Purkinje cell (primary cell): ENCODE data around the gene TMEM95. TPM values are rescaled to one million over a fixed set of nuclear protein-coding genes. Genes with fewer than 3 reads are reported as not detected.

ENCODE experiments used
- polyA plus RNA-seq: library from polyadenylated mRNA; unstranded; fragments of >200 nt; fragmentation: Nextera tagmentation; gene quantifications from 2 replicates; pipeline ENCODE4 v1.2.1, GENCODE V29; 2014

The TMEM95 gene, protein sequence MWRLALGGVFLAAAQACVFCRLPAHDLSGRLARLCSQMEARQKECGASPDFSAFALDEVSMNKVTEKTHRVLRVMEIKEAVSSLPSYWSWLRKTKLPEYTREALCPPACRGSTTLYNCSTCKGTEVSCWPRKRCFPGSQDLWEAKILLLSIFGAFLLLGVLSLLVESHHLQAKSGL
- polyA plus RNA-seq = not detected in 2 replicates

DNA sequence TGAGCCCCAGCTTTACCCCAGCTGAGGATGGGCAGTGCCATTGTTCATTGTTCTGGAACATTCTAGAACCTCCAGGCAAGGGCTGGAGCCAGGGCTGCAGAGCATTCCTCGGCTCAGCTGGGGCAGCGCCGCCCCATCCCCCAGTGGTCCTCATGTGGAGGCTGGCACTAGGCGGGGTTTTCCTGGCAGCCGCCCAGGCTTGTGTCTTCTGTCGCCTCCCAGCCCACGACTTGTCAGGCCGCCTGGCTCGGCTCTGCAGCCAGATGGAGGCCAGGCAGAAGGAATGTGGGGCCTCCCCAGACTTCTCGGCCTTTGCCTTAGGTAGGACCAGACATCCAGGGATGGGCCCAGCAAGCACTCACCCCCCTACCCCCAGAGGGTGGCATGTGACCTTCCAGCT is at the start of gene TMEM95:
Gene TMEM95 (plus strand): TSS at position 104 of the 400 bp plus-strand sequence. CDS start 49 bp downstream, at position 153.

DNA sequence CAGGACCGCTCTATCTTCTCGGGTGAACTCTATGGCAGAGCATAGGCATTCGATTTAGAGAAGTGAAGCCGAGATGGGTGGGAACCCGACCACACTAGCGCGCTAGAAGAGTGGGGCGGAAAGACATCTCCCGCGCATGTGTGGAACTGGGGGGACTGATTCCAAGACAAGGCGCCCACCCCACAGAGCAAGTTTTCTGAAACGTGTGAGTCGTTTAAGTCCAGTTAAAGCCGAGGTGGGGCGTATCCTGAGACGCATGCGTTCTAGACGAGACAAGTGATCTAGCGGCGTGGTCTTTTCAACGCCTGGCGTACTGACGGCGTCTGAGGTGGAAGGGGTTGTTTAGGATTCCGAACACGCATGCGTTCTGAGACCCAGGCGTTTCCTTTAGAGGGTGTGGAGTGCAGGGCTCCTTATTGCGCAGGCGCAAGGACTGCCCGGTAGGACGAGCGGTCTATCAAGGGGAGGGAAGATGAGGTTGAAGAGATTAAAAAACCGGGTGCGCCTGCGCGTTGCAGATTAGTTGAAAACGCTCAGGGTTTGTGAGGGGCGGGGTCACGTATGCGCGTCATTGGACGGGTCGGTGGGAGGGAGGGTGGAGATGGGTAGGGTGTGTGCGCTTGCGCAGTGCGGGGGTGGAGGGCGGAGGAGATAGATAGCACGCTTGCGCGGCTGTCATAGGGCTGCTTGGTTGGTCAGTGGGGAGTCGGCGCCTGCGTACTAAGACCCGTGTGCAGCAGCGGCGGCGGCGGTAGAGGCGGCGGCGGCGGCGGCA is 47.9 kb upstream of the TMEM95 start, which contains the start of gene EIF5A:
Gene EIF5A (plus strand): TSS at position 718 of the 775 bp plus-strand sequence. CDS start 2,008 bp downstream, outside the sequence.

DNA sequence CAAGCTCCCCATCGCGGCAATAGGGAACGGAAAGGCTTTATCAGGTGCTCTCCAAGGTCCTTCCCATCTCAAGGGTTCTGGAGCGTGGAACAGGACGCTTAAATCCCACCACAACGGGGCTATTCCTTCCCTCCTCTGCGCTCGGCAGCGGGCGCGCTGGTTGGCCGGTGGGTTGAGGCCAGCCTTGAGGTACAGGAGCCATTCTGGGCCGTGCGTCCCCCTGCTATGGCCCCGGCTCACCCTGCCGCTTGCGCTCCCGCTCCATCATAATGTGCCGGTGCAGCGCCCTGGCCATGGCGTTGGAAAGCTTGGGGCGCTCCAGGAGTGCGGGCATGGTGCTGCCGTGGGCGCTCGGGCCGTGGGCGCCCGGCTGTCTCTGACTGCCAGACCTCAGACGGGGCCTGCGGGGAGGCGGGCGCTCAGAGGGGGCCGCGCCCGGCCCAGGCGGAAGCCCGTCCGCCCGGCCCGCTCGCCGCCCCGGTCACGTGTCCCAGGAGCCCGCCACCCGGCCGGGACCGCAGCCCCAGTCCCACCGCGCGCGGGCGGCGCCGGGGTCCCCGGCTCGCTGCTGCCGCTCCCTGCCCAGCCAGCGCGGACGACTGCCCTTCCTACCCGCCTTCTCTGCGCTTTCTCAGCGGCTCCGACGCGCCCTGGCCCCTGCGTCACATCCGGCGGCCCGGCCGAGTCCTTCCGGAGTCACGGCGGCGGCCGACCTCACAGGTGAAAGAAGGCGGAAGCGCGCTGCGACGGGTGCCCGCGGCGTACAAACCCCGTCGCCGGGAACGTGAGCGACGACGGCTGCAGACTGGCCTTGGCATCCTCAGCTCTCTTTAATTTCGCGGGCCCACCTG is 40.0 kb upstream of the TMEM95 start, which contains the start of gene GPS2:
Gene GPS2 (minus strand): TSS at position 642 of the 851 bp plus-strand sequence. CDS start 308 bp downstream, at position 334.

DNA sequence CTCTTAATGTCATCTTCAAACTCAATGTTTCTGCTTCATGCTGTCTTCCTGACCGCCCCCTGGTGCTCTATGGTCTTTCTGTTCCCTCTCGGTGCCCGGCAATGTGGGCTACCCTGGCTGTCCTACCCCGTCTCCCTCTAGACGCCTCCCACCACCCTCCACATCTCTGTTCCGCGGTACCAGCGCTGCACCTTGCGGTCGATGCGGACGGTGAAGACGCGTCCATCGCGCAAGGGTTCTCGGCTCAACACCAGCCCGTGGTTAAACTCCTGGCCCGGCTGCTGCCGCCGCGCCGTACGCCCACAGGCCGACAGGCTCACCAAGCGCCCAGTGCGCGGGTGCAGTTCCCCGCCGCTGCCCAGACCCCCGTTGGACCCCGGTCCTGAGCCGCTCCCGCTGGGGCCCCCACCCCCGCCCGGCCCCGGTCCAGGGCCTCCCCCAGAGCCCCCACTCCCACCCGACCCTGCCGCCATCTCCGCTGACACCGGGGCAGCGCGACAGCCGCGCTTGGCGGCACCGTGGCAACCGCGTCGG is 26.0 kb upstream of the TMEM95 start, which contains the start of gene NEURL4:
Gene NEURL4 (minus strand): TSS at position 496 of the 534 bp plus-strand sequence. CDS start 23 bp downstream, at position 473.

DNA sequence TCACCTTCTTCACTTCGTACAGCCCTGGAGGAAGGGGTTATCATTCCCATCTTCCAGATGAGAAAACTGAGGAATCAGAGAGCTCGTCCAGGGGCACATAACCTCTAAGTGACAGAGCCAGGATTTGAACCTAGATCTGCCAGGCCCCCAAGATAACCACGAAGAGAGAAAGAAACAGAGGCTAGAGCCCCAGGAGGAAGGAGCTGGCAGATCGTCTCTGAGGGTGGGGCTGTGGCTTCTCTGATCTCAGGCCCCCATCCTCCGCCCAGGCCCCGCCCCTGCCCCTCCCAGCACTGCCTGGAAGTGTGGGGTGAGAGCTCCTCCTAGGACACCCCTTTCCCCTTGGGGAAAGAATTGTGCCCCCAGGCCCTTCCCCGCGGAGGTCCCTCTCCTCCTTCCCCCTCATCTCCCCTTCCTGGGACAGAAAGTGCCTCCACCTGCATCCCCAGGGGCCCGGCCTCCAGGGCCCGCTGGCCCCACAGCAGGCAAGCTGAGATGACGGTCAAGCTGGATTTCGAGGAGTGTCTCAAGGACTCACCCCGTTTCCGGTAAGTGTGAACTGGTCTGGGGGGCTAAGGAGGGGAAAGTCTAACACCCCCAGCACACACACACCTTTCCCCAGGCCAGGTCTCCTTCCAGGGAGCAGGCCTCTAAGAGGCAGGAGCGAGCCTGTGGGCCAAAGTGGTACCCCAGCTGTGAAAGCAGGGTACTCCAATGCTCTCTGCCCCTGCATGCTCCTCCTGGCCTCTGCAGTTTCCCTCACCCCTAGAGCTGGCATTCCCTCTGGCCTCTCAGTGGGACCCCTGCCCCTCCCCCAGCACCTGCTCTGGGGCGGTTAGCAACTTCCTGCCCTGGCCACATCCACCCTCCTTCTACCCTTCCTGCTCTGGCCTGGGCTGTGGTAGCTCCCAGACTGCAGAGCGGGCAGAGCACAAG is 18.4 kb upstream of the TMEM95 start, which contains the start of gene ACAP1:
Gene ACAP1 (plus strand): TSS at position 290 of the 936 bp plus-strand sequence. CDS start 206 bp downstream, at position 496.

DNA sequence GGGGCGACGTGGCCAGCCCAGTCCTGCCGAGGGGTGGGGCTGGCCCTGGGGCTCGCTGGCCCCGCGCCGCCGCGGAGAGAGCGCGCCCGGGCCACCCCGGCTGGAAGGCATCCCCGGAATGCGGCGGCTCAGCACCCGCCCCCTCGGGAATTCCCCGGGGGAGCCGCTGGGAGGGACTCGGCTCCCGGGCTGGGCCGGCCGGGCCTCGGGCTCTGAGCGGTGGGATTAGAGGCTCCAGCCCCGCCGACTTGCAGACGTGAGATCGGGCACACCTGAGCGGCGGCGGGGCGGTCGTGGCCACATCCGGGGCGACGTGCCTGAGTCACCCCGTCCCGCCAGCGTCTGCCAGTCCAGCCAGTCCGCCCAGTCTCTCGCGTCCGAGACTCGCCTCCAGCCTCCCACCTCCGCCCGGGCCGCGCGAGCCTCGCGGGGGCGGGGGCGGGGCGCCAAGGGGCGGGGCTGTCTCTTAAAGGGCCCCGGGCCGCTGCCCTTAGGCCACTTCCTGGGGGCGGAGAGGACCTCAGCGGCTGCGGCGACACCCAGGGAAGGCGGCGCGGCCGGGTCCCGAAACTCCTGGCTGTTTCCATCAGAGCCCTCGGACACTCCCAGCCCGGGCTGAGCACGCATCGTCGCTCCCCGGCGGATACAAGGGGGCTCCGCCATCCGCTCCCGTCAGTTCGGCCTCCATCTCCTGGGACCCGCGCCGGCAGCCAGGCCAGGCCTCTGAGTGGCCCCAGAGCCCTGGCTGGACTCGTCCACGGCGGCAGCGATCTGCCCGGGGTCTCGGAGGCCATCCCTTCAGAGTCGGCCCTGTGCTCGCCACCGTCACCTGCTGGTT is 3.1 kb upstream of the TMEM95 start, which contains the start of gene KCTD11:
Gene KCTD11 (plus strand): TSS at position 498 of the 838 bp plus-strand sequence.

DNA sequence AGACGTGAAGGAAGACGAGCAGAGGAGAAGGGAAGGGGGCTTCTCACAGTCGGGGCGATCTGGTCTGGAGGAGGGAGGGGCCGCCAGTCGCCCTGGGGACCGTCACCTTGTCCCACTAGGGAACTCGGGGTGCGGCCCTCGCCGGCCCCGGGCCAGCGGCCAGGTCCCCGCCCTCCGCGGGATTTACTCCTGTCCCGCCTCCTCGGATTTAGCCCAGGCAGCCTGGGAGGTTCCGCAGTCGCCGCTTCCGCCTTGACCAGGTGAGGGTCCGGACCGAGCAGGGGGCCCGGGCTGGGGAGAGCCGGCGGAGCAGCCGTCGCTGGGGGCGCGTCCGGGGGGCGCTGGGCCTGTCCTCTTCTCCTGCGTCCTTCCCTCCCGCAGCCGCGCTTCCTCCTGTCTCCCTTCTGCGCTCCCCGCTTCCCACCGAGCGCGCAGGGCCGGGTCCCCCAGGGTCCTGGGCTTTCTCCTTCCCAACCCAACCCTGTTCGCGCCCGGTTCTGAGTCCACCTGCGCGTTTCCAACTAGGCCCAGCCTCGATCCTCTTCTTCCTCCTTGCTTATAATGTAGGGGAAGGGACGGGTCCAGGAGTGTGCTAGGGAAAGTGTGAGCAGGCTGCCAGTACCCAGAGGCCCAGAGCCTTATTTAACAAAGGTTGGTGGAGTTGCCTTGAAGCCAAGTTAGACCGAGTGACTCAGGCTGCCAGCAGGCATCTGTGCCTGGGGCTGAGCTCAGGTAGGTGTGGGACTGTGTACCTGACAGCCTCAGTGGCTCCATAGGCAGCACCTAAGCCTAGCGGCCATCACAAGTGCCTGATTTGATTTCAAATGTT is 26.1 kb downstream of the TMEM95 start, which contains the start of gene TNK1:
Gene TNK1 (plus strand): TSS at position 235 of the 829 bp plus-strand sequence. CDS start 1,838 bp downstream, outside the sequence.

DNA sequence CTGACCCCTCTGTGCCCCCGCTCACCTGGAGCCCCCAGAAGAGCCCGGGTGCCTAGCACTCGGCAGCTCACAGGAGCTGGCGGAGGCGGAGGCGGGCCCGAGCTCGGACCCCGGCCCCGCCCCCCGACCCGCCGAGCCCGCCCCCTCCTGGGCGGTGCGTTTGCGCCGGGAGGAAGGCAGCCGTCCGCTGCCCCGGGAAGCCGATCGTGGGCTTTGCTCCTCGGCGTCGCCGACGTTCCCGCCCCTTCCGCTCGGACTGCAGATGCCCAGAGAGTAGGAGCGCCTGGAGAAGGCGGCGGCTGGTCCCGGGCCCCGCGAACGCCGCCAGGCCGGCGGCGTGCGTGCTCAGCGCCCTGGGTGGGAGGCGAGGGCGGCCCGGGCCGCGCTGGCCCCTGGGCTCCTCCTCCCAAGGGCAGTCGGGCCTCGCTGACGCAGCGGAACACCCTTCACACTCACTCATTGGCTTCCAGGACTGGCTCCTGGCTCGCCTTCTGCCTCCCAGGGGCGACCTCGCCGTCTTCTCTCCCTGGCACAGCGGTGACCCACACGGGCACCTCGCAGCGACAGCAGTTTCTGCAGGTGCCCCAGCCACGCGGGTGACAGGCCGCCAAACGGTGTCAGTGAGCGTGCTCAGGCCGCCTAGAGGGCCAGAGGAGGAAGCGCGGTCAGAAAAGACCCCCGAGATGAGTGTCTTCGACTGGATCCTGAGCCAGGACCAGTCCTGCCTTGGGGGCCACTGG is 39.7 kb downstream of the TMEM95 start, which contains the start of gene PLSCR3:
Gene PLSCR3 (minus strand): TSS at position 74 of the 740 bp plus-strand sequence. CDS start 415 bp downstream, outside the sequence.

DNA sequence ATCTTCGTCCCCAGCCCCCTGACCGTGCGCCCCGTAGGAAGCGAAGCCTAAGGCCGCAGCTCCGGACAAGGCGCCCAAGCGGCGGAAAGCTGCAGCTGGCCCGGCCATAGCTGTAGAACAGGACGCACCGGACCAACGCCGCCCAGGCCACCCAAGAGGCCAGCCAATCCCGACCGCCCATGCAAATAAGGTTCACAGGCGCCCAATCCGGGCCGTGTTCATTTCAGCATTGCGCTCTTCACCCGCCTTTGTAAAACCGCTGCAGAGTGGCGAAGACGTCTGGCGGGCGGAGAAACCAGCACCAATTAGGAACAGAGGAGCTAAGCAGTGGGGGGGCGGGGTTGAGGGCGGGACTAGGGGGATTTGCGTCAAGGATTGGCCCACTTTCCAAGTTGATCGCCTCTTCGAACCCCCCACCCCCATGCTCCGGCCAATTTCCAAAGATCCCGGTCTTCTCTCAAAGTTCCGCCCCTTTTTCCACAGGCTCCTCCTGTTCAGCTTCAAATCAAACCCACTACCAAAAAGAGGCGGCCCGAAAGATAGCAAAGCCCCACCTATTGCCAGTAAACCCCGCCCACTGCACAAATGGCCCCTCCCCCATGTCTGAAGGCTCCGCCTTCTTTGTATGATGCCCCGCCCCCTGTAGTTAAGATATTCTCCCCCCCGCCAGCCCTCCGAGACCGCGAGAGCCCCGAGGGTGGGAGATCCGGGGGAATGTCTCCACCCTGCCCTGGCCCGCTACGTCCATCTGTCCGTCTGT is 49.2 kb downstream of the TMEM95 start, which contains the start of gene TMEM256:
Gene TMEM256 (minus strand): TSS at position 121 of the 760 bp plus-strand sequence. CDS start 13 bp downstream, at position 108.

Other genes starting within 250 kb of the TMEM95 start
- gene ASGR2, start 240.3 kb upstream of the TMEM95 start, polyA plus RNA-seq = 0.57 and 4.5 TPM in 2 replicates
- gene ASGR1, start 175.8 kb upstream of the TMEM95 start, polyA plus RNA-seq = 1.7 and 5.0 TPM in 2 replicates
- 1.7 and 3.0 TPM in 2 replicates for gene DLG4, start 135.3 kb upstream of the TMEM95 start, polyA plus RNA-seq
- 50.1 and 52.5 TPM in 2 replicates for gene ACADVL, start 135.2 kb upstream of the TMEM95 start, polyA plus RNA-seq
- 0.91 and 1.8 TPM in 2 replicates for gene DVL2, start 120.6 kb upstream of the TMEM95 start, polyA plus RNA-seq
- gene PHF23, start 115.7 kb upstream of the TMEM95 start, polyA plus RNA-seq = 8.9 and 12.1 TPM in 2 replicates
- 235 and 613 TPM in 2 replicates for gene GABARAP, start 112.7 kb upstream of the TMEM95 start, polyA plus RNA-seq
- gene CTDNEP1, start 103.4 kb upstream of the TMEM95 start, polyA plus RNA-seq = 9.3 and 15.5 TPM in 2 replicates
- gene ELP5, start 102.9 kb upstream of the TMEM95 start, polyA plus RNA-seq = 15.8 and 16.6 TPM in 2 replicates
- gene CLDN7, start 92.7 kb upstream of the TMEM95 start, polyA plus RNA-seq = not detected in 2 replicates
- gene SLC2A4, start 73.4 kb upstream of the TMEM95 start, polyA plus RNA-seq = not detected in 2 replicates
- not detected in 2 replicates for gene YBX2, start 60.5 kb upstream of the TMEM95 start, polyA plus RNA-seq
- 41.6 and 47.0 TPM in 2 replicates for gene EIF5A, start 47.5 kb upstream of the TMEM95 start, polyA plus RNA-seq
- 42.5 and 54.6 TPM in 2 replicates for gene GPS2, start 39.8 kb upstream of the TMEM95 start, polyA plus RNA-seq
- gene NEURL4, start 25.8 kb upstream of the TMEM95 start, polyA plus RNA-seq = 0.34 TPM in 1 of 2 replicates, not detected in the other
- gene ACAP1, start 18.6 kb upstream of the TMEM95 start, polyA plus RNA-seq = 4.1 and 5.8 TPM in 2 replicates
- not detected in 2 replicates for gene KCTD11, start 3.0 kb upstream of the TMEM95 start, polyA plus RNA-seq
- 0.15 TPM in 1 of 2 replicates, not detected in the other for gene TNK1, start 25.9 kb downstream of the TMEM95 start, polyA plus RNA-seq
- gene PLSCR3, start 39.4 kb downstream of the TMEM95 start, polyA plus RNA-seq = 1.3 and 1.8 TPM in 2 replicates
- 148 and 161 TPM in 2 replicates for gene TMEM256, start 48.9 kb downstream of the TMEM95 start, polyA plus RNA-seq
- gene NLGN2, start 52.7 kb downstream of the TMEM95 start, polyA plus RNA-seq = 6.6 and 13.0 TPM in 2 replicates
- gene SPEM1, start 65.2 kb downstream of the TMEM95 start, polyA plus RNA-seq = not detected in 2 replicates
- gene SPEM2, start 70.5 kb downstream of the TMEM95 start, polyA plus RNA-seq = not detected in 2 replicates
- not detected in 2 replicates for gene SPEM3, start 73.7 kb downstream of the TMEM95 start, polyA plus RNA-seq
- gene TMEM102, start 80.3 kb downstream of the TMEM95 start, polyA plus RNA-seq = not detected in 2 replicates
- gene FGF11, start 84.4 kb downstream of the TMEM95 start, polyA plus RNA-seq = 1.2 and 2.0 TPM in 2 replicates
- 14.7 and 16.0 TPM in 2 replicates for gene CHRNB1, start 89.9 kb downstream of the TMEM95 start, polyA plus RNA-seq
- gene ZBTB4, start 124.5 kb downstream of the TMEM95 start, polyA plus RNA-seq = 9.2 and 9.5 TPM in 2 replicates
- gene SLC35G6, start 126.3 kb downstream of the TMEM95 start, polyA plus RNA-seq = not detected in 2 replicates
- 6.4 and 7.7 TPM in 2 replicates for gene POLR2A, start 129.2 kb downstream of the TMEM95 start, polyA plus RNA-seq
- gene TNFSF12, start 193.9 kb downstream of the TMEM95 start, polyA plus RNA-seq = 1.9 and 5.1 TPM in 2 replicates
- 0.28 TPM in 1 of 2 replicates, not detected in the other for gene TNFSF13, start 203.6 kb downstream of the TMEM95 start, polyA plus RNA-seq
- 2.3 and 3.2 TPM in 2 replicates for gene SENP3, start 206.8 kb downstream of the TMEM95 start, polyA plus RNA-seq
- gene CD68, start 224.5 kb downstream of the TMEM95 start, polyA plus RNA-seq = 0.63 TPM in 1 of 2 replicates, not detected in the other
- 14.2 and 26.1 TPM in 2 replicates for gene MPDU1, start 228.7 kb downstream of the TMEM95 start, polyA plus RNA-seq
- 5.0 and 6.3 TPM in 2 replicates for gene SOX15, start 234.9 kb downstream of the TMEM95 start, polyA plus RNA-seq